ENCODE measurements around the gene MRTO4. TPM values are rescaled to one million over a fixed set of nuclear protein-coding genes. Genes with fewer than 3 reads are reported as not detected.

Gene MRTO4
- total RNA-seq, 1 donor from 2014 or later: 17.7 TPM

DNA sequence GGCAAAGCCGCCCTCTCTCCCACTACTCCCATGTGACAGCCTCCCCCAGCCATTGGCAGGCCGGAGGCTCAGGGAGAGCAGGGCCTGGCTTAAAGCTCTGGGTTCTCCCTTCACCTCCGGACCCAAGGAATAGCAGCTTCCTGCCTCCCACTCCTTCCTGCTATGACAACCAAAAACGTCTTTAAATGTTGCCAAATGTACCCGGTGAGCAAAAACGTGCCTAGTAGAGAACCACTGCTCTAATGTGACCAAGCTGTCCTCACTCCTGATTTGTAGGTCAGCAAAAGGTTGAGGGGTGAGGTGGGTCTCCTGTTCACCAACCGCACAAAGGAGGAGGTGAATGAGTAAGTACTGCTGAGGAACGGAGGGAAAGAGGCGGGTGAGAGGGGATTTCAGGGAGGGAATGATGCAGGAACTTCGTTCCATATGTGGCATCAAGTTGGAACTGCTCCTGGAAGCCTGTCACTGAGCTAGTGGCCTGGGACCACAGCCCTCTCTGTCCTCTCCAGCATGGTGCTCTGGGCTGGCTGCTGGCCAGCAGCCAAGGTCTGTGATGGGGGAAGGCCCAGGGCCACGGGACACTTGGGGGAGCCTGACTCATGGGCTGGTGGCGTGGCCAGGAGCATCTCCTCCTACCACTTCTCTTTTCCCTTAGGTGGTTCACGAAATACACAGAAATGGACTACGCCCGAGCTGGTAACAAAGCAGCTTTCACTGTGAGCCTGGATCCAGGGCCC is 5.7 kb downstream of the MRTO4 start:
- Mint-ChIP-seq H3K27ac (ENCODE audit: unreplicated experiment) (no peak overlapping the region), H3K36me3 (ENCODE audit: low read depth) (peaks cover 9% of the 10 kb centered on the region), H3K4me3 (ENCODE audit: unreplicated experiment) (no peak overlapping the region), H3K27me3 (ENCODE audit: low read depth) (no peaks in the 10 kb centered on the region), H3K4me1 (ENCODE audit: low read depth) (peaks cover 13% of the 10 kb centered on the region), H3K9me3 (ENCODE audit: low read depth) (no peaks in the 10 kb centered on the region)
- TF ChIP-seq, protein P1, sequence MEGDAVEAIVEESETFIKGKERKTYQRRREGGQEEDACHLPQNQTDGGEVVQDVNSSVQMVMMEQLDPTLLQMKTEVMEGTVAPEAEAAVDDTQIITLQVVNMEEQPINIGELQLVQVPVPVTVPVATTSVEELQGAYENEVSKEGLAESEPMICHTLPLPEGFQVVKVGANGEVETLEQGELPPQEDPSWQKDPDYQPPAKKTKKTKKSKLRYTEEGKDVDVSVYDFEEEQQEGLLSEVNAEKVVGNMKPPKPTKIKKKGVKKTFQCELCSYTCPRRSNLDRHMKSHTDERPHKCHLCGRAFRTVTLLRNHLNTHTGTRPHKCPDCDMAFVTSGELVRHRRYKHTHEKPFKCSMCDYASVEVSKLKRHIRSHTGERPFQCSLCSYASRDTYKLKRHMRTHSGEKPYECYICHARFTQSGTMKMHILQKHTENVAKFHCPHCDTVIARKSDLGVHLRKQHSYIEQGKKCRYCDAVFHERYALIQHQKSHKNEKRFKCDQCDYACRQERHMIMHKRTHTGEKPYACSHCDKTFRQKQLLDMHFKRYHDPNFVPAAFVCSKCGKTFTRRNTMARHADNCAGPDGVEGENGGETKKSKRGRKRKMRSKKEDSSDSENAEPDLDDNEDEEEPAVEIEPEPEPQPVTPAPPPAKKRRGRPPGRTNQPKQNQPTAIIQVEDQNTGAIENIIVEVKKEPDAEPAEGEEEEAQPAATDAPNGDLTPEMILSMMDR (IDR thresholded peaks at IDR 0.05): no peak
- no peak for DNase-seq (ENCODE audit: low spot score)

DNA sequence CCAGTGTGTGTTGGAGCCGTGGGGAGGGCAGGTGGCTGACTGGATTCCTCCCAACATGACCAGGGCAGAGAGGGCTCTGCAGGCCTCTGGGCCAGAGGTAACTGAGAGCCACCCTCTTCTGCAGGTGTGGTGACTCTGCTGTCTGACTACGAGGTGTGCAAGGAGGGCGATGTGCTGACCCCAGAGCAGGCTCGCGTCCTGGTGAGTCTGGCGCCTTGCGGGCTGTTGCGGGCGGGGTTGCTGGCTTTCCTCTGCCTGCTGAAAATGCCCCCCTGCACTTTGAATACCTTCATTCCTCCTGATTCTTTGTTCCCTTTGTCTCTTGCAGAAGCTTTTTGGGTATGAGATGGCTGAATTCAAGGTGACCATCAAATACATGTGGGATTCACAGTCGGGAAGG is 6.7 kb downstream of the MRTO4 start:
- H3K36me3 Mint-ChIP-seq (ENCODE audit: low read depth): peaks cover 9% of the 10 kb centered on the region
- DNase-seq (ENCODE audit: low spot score): no peak
- no peaks in the 10 kb centered on the region for H3K9me3 Mint-ChIP-seq (ENCODE audit: low read depth)
- peaks cover 5% of the 10 kb centered on the region for H3K4me1 Mint-ChIP-seq (ENCODE audit: low read depth)
- H3K27ac Mint-ChIP-seq (ENCODE audit: unreplicated experiment): no peak overlapping the region
- H3K27me3 Mint-ChIP-seq (ENCODE audit: low read depth): no peaks in the 10 kb centered on the region
- TF ChIP-seq, protein P1 (IDR thresholded peaks at IDR 0.05): no peak
- no peak overlapping the region for H3K4me3 Mint-ChIP-seq (ENCODE audit: unreplicated experiment)

DNA sequence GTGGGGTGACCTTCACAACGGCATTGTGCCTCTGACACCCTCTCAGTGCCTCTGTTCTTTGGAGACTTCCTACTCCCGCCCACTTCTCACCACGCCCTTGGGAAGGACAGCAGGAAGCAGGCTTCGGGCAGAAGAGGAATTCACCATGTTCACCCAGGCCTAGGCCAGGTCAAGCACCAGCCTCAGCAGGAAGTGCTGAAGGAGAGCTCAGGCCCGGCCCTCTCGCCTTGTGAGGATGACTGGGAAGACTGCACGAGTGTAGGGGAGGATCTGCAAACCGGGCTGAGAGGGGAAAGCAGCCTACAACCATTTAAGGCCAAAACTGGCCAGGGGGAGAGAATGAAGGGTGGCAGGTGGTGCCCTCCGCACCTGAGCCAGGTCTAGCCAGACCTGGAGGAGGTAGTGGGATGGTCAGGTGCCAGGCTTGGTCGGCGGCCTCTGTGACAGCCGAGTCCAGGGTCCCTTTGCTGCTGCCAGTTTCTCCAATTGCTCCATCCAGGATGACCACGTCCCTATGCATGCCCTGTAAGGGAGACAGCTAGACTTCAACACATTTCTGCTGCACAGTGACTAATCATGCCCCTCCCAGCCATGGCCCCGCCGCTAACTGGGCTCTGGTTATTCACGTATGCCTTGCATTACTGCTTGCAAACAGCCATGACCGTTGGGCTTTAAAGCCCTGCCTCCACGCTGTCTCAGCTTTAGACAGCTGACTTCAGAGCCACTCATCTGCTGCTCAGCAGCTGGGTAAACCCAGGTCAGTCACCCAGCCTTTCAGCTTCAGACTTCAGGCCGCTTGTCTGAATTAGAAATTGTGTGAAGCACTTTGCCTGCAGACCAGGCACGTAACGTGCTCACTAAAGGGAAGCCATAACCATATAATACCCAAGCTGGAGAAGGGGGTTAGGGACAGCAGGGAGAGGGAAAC is 8.9 kb downstream of the MRTO4 start:
- no peak overlapping the region for H3K27ac Mint-ChIP-seq (ENCODE audit: unreplicated experiment)
- no peak for DNase-seq (ENCODE audit: low spot score)

DNA sequence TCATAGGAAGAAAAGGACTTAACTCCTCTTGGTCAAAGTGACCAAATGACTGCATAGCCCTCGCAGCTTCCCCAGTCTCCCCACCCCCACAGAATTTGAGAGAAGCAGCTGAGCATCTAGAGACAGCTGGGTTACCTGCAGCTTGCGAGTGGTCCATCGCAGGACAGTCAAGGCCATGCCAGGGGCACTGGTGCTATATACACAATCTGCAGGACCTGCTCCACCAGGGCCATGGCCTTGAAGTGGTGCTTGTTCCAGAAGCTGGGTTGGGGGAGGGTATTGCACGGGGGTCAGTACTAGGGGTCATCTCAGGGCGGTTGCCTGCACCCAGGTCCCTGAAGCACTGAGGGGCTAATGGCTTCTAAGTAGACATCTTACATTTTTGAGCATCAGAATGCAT is 10.4 kb downstream of the MRTO4 start:
- no peak overlapping the region for H3K4me3 Mint-ChIP-seq (ENCODE audit: unreplicated experiment)
- no peaks in the 10 kb centered on the region for H3K4me1 Mint-ChIP-seq (ENCODE audit: low read depth)
- no peaks in the 10 kb centered on the region for H3K27me3 Mint-ChIP-seq (ENCODE audit: low read depth)
- H3K9me3 Mint-ChIP-seq (ENCODE audit: low read depth): no peaks in the 10 kb centered on the region
- peaks cover 8% of the 10 kb centered on the region for H3K36me3 Mint-ChIP-seq (ENCODE audit: low read depth)
- TF ChIP-seq, protein P1 (IDR thresholded peaks at IDR 0.05): no peak
- no peak for DNase-seq (ENCODE audit: low spot score)
- H3K27ac Mint-ChIP-seq (ENCODE audit: unreplicated experiment): no peak overlapping the region

More for the DNA sequence above, 8.9 kb downstream of the MRTO4 start:
- Mint-ChIP-seq H3K36me3 (ENCODE audit: low read depth) (peaks cover 9% of the 10 kb centered on the region), H3K9me3 (ENCODE audit: low read depth) (no peaks in the 10 kb centered on the region), H3K4me1 (ENCODE audit: low read depth) (no peaks in the 10 kb centered on the region), H3K27me3 (ENCODE audit: low read depth) (no peaks in the 10 kb centered on the region), H3K4me3 (ENCODE audit: unreplicated experiment) (no peak overlapping the region)
- TF ChIP-seq, protein P1 (IDR thresholded peaks at IDR 0.05): no peak

DNA sequence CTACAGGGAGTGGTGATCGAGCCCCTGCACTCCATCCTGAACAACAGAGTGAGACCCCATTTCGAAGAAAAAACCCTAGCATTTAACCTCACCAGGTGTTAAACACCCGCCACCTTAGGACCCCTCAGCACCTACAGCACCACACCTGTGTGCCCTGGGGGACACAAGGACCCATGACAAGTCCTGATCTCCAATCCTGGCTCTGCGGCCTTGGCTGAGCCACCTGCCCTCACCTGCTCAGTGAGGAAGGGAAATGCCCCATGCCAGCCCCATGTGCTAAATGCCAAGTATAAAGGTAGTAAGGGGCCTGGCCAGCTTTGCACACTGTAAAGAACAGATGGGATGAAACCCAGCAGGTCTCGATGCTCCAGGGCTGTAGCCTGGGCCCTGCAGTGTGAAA is 11.1 kb downstream of the MRTO4 start:
- H3K9me3 Mint-ChIP-seq (ENCODE audit: low read depth): no peaks in the 10 kb centered on the region
- H3K36me3 Mint-ChIP-seq (ENCODE audit: low read depth): peaks cover 5% of the 10 kb centered on the region
- DNase-seq (ENCODE audit: low spot score): no peak
- TF ChIP-seq, protein P1 (IDR thresholded peaks at IDR 0.05): no peak
- no peaks in the 10 kb centered on the region for H3K27me3 Mint-ChIP-seq (ENCODE audit: low read depth)
- no peaks in the 10 kb centered on the region for H3K4me1 Mint-ChIP-seq (ENCODE audit: low read depth)
- no peak overlapping the region for H3K27ac Mint-ChIP-seq (ENCODE audit: unreplicated experiment)
- H3K4me3 Mint-ChIP-seq (ENCODE audit: unreplicated experiment): no peak overlapping the region
